Panc1 (cell line): ENCODE measurements around the gene ELP5. TPM values are rescaled to one million over a fixed set of nuclear protein-coding genes. Genes with fewer than 3 reads are reported as not detected.
A peak's percentile ranks its signal among the peaks of the same experiment; 100 is the strongest.

Experiments
- ATAC-seq: fragments of 200-7000 bp; cut with Tn5 transposase; 2 replicates; pipeline ENCODE4 v1.9.1; 2020; ENCODE audit warnings: mild to moderate bottlenecking, moderate library complexity
- BruUV-seq: library from RNA; stranded (reverse); fragments of 400-500 nt; replicated peaks from 2 replicates; lab custom pipeline; 2021; lab: Mats Ljungman, UMichigan
- CTCF ChIA-PET: fragments of 300-600 bp; sonication (Branson Sonifier 250); formaldehyde crosslinking; loops from one replicate; lab custom pipeline; 2022; ENCODE audit warnings: antibody characterized with exemption; lab: Charles Lee
- POLR2A ChIA-PET: fragments of 300-600 bp; sonication (Branson Sonifier 250); formaldehyde crosslinking; loops from one replicate; lab custom pipeline; 2022; ENCODE audit warnings: antibody characterized with exemption; lab: Charles Lee
- DNase-seq: peaks from one replicate; pipeline ENCODE4 v3.0.0-alpha.2; 2010; ENCODE audit warnings: low read depth, low spot score
- H3K27ac ChIP-seq: 2 replicates; pipeline ENCODE4 v1.5.1; 2011; ENCODE audit warnings: mild to moderate bottlenecking, low read length, inconsistent platforms
- H3K27me3 ChIP-seq: fragments of 200-500 bp; sonication (Bioruptor generic); 2 replicates; pipeline ENCODE4 v1.6.0; 2014; ENCODE audit warnings: low read length, inconsistent platforms; ENCODE audit not compliant: control insufficient read depth, insufficient read depth
- H3K36me3 ChIP-seq: fragments of 200-500 bp; sonication (Bioruptor generic); 2 replicates; pipeline ENCODE4 v1.5.1; 2014; ENCODE audit warnings: inconsistent platforms, mild to moderate bottlenecking, low read length, moderate library complexity; ENCODE audit not compliant: control insufficient read depth, insufficient read depth
- H3K4me1 ChIP-seq: 2 replicates; pipeline ENCODE4 v1.5.1; 2011; ENCODE audit warnings: inconsistent platforms, mild to moderate bottlenecking, low read length, moderate library complexity; ENCODE audit not compliant: control insufficient read depth, insufficient read depth
- H3K4me3 ChIP-seq, 2 experiments: 2 replicates each; pipeline ENCODE4 v1.5.1; 2011 to 2012; ENCODE audit warnings: low read depth in 2 of 2, low read length in 2 of 2, mild to moderate bottlenecking in 2 of 2, inconsistent platforms in 1 of 2, moderate library complexity in 1 of 2
- H3K9me3 ChIP-seq: fragments of 200-500 bp; sonication (Bioruptor generic); 2 replicates; pipeline ENCODE4 v1.5.1; 2014; ENCODE audit warnings: low read depth, mild to moderate bottlenecking, inconsistent platforms, low read length, moderate library complexity; ENCODE audit not compliant: control insufficient read depth, insufficient read depth
- CTCF ChIP-seq: fragments of 450-650 bp; IDR thresholded peaks from 2 replicates; pipeline ENCODE4 v1.5.1; 2017; ENCODE audit warnings: mild to moderate bottlenecking
- POLR2AphosphoS5 ChIP-seq: IDR thresholded peaks from 2 replicates; pipeline ENCODE4 v1.6.1; 2012; ENCODE audit warnings: mild to moderate bottlenecking, low read depth, low read length, moderate library complexity
- SIN3A ChIP-seq: IDR thresholded peaks from 2 replicates; pipeline ENCODE4 v1.6.1; 2012; ENCODE audit warnings: low read depth, mild to moderate bottlenecking, low read length, moderate library complexity, borderline replicate concordance; ENCODE audit not compliant: insufficient read depth
- TCF7L2 ChIP-seq: IDR thresholded peaks from 2 replicates; pipeline ENCODE4 v1.6.1; 2011; ENCODE audit warnings: mild to moderate bottlenecking, low read depth, low read length, inconsistent platforms
- in situ Hi-C: cut with HindIII; loops from 2 replicates; pipeline ENCODE4 v1.10.0; 2016; ENCODE audit warnings: low sequenced_read_pairs, low pct_unique_long_range_greater_than_20kb
- intact Hi-C: fragments of 100-400 bp; cut with micrococcal nuclease; formaldehyde crosslinking; loops from one replicate; pipeline ENCODE4 v1.10.0; 2022; ENCODE audit not compliant: unreplicated experiment
- total RNA-seq: library from RNA; stranded (reverse); gene quantifications from one replicate; pipeline ENCODE4 v1.2.1, GENCODE V29; 2021; ENCODE audit not compliant: unreplicated experiment
- TF ChIP-seq, protein P1 (sequence below), 2 experiments: IDR thresholded peaks; 2 replicates each; pipeline ENCODE4 v1.6.1; 2011 to 2012; ENCODE audit warnings: low read depth in 2 of 2, control low read depth in 1 of 2, low read length in 1 of 2, mild to moderate bottlenecking in 1 of 2, moderate library complexity in 1 of 2; ENCODE audit not compliant: insufficient read depth in 1 of 2

The ELP5 gene
- total RNA-seq, 1 experiment from 2014 or later = 89.5 TPM

- TF ChIP-seq SIN3A = 0 out of 2 replicates have a peak, but pooled peaks have one; percentile 55
- no peak for TF ChIP-seq TCF7L2
- TF ChIP-seq, protein P1, sequence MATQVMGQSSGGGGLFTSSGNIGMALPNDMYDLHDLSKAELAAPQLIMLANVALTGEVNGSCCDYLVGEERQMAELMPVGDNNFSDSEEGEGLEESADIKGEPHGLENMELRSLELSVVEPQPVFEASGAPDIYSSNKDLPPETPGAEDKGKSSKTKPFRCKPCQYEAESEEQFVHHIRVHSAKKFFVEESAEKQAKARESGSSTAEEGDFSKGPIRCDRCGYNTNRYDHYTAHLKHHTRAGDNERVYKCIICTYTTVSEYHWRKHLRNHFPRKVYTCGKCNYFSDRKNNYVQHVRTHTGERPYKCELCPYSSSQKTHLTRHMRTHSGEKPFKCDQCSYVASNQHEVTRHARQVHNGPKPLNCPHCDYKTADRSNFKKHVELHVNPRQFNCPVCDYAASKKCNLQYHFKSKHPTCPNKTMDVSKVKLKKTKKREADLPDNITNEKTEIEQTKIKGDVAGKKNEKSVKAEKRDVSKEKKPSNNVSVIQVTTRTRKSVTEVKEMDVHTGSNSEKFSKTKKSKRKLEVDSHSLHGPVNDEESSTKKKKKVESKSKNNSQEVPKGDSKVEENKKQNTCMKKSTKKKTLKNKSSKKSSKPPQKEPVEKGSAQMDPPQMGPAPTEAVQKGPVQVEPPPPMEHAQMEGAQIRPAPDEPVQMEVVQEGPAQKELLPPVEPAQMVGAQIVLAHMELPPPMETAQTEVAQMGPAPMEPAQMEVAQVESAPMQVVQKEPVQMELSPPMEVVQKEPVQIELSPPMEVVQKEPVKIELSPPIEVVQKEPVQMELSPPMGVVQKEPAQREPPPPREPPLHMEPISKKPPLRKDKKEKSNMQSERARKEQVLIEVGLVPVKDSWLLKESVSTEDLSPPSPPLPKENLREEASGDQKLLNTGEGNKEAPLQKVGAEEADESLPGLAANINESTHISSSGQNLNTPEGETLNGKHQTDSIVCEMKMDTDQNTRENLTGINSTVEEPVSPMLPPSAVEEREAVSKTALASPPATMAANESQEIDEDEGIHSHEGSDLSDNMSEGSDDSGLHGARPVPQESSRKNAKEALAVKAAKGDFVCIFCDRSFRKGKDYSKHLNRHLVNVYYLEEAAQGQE (IDR thresholded peaks at IDR 0.05; ENCODE audit: insufficient read depth in 1 of 2, low read depth in 2 of 2, low read length in 1 of 2) = no peak
- no peak for TF ChIP-seq CTCF
- no peak for TF ChIP-seq POLR2AphosphoS5
- H3K9me3 ChIP-seq = no peaks in the 10 kb centered on the region
- POLR2A ChIA-PET = interaction anchor here (0.5 kb wide), 1 partner anchor 83 kb away, joined by 5 read pairs; no protein-coding TSS in a partner anchor
- H3K4me3 ChIP-seq = no peak overlapping the region
- no peaks in the 10 kb centered on the region for H3K27me3 ChIP-seq
- in situ Hi-C loops (no loop called here), intact Hi-C loops (no loop called here)
- peaks cover 62% of the 10 kb centered on the region for H3K4me1 ChIP-seq
- no TSS peak for BruUV-seq
- DNase-seq (no peak), ATAC-seq (peak; percentile 1; the same call in 1 of the 2 replicates)
- peaks cover 5% of the 10 kb centered on the region; the same call in 1 of the 2 replicates for H3K36me3 ChIP-seq
- peak overlapping the region; percentile 48; the same call in 1 of the 2 replicates for H3K27ac ChIP-seq
- CTCF ChIA-PET = interaction anchor here (0.5 kb wide), 1 partner anchor 411 kb away, joined by 3 read pairs; no protein-coding TSS in a partner anchor
These were observed 29.1 kb upstream of the ELP5 start for GRCh38 chr17:7222972-7223292.

GRCh38 chr17:7223375-7223774, 28.6 kb upstream of the ELP5 start:
- Histone ChIP-seq H3K27me3 (no peaks in the 10 kb centered on the region), H3K9me3 (no peaks in the 10 kb centered on the region), H3K36me3 (peaks cover 5% of the 10 kb centered on the region; the same call in 1 of the 2 replicates), H3K4me3 (no peak overlapping the region), H3K27ac (peak overlapping the region; percentile 57), H3K4me1 (peaks cover 57% of the 10 kb centered on the region)
- ChIA-PET POLR2A (no interaction called here), CTCF (interaction anchor here (0.5 kb wide), 1 partner anchor 411 kb away, joined by 3 read pairs; no protein-coding TSS in a partner anchor)
- intact Hi-C loops (no loop called here), in situ Hi-C loops (no loop called here)
- DNase-seq (no peak), ATAC-seq (no peak)
- BruUV-seq = no TSS peak
- TF ChIP-seq POLR2AphosphoS5 (no peak), CTCF (no peak), TCF7L2 (no peak)
- TF ChIP-seq, protein P1 (IDR thresholded peaks at IDR 0.05; ENCODE audit: insufficient read depth in 1 of 2, low read depth in 2 of 2, low read length in 1 of 2) = no peak
